GM18873 (cell line): ENCODE results near the gene IFI30.

Experiments used
- ATAC-seq: cut with Tn5 transposase; IDR thresholded peaks from one replicate; pipeline ENCODE4 v1.9.1; 2021; ENCODE audit warnings: mild to moderate bottlenecking, moderate library complexity, moderate number of reproducible peaks; ENCODE audit not compliant: unreplicated experiment, low FRiP score

IFI30 gene

DNA sequence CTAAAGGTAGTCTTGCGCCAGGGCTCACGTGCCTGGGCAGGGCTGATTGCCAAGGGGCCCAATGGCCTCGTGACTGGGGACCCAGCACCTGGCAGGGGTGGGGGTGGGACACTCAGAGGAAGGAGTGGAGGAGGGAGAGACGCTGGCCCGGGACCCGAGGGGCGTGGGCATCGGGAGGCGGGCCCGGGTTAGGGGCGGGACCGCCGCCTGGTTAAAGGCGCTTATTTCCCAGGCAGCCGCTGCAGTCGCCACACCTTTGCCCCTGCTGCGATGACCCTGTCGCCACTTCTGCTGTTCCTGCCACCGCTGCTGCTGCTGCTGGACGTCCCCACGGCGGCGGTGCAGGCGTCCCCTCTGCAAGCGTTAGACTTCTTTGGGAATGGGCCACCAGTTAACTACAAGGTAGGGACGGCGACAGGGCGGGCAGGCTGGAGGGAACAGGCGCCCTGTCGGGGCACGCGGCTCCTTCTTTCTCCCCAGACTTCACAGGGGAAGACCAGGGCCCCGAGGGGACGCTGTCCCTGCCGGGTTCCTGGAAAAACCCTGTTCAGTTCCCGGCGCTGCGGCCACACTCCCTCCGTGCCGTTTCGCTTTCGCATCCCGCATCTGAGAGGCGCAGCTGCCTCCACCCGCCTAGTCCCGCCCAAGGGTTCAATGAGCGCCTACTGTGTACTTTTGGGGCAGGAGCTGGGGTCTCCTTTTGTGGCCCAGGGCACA, at the start of gene IFI30:
IFI30 (plus strand) TSS at position 242 of the 717 bp plus-strand sequence; CDS start at position 271, 29 bp downstream.
- ATAC-seq, result no peak

GRCh38 chr19:18123819-18124218, 49.8 kb upstream of the IFI30 start:
- no peak for ATAC-seq

DNA sequence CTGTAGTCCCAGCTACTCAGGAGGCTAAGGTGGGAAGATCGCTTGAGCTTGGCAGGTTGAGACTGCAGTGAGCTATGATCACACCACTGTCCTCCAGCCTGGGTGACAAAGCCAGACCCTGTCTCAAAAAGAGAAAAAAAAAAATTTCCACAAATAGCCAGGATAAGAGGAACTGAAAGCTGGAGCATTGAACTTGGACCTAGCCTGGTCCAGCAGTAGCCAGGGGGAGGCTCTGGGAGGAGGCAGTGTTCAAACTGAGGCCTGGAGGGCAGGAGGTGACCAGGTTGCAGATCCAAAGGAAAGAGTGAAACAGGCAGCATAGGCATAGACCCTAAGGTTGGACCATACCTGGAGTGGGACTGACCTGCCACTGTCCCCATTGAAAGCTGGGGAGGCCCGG, 47.5 kb upstream of the IFI30 start:
- no peak for ATAC-seq

DNA sequence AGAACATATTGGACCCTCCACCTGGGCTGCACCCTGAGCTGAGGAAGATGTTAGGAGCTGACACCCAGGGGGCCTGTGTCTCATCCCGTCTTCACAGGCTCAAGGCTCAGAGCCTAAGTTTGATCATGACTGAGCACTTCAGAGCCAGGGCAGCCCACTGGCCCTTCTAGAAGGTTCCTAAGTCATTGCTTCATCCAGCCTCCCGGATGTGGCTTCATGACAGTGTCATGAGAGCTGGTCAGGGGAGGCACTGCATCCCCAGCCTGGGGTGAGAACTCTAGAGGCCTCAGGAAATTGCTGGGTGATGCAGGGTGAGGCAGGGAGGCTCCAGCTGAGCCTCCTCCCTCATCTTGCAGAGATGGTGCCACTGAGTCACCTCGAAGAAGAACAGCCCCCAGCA, 45.6 kb upstream of the IFI30 start:
- ATAC-seq, result no peak

DNA sequence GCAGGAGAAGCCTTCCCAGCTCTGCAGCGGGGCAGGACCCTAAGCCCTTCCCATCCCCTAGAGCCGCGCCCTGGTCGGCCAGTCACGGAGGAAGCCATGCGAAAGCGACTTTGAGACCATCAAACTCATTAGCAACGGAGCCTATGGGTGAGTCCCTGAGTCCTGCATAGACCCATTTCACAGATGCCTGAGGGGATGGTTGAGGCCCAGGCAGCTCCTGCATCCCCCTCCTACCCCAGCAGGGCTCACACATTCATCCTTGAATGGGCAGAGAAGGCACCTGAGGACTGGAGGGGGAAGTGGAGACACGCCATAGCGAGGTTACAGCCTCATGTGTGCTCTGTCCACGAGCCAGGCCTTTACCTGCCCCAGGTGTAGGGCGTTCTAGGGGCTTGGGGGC, 44.8 kb upstream of the IFI30 start:
- ATAC-seq, result no peak

DNA sequence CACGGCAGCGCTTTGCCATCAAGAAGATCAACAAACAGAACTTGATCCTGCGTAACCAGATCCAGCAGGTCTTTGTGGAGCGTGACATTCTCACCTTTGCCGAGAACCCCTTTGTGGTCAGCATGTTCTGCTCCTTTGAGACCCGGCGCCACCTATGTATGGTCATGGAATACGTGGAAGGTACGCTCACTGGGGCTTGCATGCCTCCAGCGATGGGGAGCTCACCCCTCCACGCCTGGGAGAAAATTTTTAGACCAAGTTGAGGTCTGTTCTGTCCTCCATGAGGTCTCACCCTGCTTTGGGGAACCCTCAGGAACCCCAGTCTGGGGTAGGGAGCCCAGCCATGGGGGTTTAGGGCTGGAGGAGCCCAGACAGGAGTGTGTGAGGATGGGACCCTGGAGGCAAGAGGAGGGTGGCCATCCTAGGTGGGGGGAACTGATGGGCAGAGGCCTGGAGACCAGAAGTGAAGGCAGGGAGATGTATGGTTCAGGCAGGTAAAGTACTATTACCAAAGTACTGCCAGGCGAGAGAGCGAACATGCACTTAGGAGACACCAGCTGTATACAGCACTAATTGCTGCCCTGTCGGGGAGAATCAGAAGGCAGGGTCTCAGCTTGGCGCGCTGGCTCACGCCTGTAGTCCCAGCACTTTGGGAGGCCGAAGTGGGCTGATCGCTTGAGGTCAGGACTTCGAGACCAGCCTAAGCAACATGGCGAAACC, 42.9 kb upstream of the IFI30 start:
- ATAC-seq, result no peak

DNA sequence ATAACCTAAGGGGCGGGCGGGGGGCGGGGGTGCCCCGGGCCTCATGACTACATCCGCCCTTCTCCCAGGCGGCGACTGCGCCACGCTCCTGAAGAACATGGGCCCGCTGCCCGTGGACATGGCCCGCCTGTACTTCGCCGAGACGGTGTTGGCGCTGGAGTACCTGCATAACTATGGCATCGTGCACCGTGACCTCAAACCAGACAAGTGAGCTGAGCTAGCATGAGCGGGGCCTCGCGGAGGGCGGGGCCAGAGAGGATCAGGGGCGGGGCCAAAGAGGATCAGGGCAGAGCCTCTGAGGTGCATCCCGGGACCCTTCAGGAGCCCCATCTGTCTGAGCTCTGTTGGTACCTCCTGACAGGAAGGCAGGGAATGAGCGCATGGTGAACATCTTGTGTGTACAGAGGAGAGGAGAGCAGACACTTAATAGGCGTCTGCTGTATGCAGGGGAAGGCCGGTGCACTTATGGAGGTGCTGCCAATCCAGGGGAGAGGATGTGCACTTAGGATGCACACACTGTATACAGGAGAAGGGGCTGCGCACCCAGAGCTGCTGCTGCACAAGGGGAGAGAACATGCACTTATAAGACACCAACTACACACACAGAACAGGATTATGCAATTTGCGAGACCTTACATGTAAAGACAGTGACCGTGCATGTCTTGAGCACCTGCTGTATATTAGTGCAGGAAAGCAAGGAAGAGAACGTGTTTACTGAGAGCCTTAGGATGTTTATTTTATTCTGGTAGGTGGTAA, 41.6 kb upstream of the IFI30 start:
- no peak for ATAC-seq

GRCh38 chr19:18135712-18136584, 37.7 kb upstream of the IFI30 start:
- no peak for ATAC-seq

DNA sequence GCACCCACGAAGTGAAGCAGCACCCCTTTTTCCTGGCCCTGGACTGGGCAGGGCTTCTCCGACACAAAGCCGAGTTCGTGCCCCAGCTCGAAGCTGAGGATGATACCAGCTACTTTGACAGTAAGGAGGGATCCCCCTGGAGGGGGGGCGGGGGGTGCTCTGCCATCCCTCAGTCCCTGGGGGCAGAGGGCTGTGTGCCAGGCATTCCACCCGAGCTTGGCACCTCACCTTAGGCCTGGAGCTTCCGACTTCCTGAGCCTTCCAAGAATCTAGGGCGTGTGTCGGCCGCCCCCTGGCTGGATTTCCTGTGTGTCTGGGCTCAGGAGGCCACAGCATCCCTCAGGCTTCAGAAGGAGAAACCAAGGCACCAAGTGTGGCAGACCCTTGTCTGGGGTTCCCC, 36.4 kb upstream of the IFI30 start:
- no peak for ATAC-seq

DNA sequence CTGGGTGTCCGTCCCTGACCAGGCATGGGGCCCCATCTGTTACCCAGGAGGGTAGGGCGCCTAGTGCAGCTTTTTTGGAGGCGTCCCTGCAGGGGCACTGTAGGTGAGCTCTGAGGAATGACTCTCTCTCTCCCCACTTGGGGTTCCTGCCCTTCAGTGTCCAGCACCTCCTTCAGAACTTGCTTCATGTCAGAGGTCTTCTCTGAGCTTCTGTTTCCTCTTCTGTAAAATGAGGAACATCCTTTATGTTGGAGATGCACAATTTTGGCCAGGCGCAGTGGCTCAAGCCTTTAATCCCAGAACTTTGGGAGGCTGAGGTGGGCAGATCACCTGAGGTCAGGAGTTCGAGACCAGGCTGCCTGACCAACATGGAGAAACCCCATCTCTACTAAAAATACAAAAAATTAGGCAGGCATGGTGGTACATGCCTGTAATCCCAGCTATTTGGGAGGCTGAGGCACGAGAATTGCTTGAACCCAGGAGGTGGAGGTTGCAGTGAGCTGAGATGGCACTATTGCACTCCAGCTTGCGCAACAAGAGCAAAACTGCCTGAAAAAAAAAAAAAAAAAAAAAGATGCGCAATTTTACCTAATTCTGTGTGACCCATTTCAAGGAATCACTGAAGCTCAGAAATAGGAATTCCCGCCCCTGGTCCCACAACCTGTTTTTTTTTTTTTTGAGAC, 35.8 kb upstream of the IFI30 start:
- no peak for ATAC-seq

GRCh38 chr19:18140473-18140872, 33.1 kb upstream of the IFI30 start:
- no peak for ATAC-seq

DNA sequence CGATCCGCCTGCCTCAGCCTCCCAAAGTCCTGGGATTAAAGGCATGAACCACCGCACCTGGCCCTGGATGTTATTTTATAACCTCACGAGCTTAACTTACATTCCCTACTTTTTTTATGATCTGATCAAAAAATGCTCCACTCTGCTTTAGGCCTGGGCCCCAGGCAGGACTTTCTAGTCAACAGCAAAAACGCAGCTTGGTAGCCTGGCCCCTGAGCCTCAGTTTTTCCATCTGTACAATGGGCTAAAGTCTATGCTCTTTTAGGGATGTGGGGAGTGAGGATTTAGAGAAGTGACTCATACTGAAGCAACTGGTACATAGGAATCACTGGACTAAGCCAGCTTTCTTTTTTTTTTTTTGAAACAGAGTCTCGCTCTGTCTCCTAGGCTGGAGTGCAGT, 32.6 kb upstream of the IFI30 start:
- ATAC-seq, result no peak

GRCh38 chr19:18143902-18144301, 29.7 kb upstream of the IFI30 start:
- ATAC-seq, result no peak

DNA sequence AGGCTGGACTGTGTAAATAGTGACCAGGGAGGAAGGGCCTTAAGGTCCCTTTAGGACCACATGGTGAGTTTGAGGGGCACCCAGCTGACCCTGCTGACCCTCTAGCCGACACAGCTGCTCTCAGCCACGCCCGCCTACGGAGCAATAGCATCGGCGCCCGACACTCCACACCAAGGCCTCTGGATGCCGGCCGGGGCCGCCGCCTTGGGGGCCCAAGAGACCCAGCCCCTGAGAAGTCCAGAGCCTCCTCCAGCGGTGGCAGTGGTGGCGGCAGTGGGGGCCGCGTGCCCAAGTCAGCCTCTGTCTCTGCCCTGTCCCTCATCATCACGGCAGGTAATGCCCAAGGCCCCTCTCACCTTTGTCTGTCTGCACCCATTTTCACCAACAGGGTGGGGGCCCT, 29.3 kb upstream of the IFI30 start:
- no peak for ATAC-seq

DNA sequence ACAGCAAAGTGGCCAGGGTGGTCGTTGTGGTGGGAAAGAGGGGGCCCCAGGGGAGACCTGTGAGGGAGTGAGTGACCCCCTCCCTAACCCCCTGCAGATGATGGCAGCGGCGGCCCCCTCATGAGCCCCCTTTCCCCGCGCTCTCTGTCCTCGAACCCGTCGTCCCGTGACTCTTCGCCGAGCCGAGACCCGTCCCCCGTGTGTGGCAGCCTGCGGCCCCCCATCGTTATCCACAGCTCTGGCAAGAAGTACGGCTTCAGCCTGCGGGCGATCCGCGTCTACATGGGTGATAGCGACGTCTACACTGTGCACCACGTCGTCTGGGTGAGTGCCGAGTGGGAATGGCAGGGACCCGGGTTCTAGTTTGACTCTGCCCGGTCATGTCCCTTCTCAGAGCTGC, 28.7 kb upstream of the IFI30 start:
- no peak for ATAC-seq

DNA sequence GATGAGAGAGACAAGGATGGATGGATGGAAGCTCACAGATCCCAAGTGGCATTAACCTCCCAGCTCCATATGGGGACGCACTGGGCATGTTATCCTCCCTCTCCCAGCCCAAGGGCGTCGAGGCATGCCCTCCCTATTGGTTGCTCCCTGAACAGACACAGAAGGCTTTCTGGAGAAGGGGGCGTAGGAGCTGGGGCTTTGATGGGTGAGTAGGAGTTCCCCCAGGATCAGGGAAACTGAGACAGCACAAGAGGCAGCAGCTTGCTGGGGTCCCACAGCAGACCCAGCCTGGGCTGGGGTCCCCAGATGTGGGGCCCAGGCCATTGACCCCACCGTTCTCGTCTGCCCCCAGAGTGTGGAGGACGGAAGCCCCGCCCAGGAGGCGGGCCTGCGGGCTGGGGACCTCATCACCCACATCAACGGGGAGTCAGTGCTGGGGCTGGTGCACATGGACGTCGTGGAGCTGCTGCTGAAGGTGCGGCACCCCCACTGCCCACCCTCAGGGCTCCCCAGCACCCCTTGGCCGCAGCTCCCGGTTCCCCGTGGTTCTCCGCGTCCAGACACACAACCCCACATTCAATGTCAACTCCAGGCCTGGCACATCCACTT, 28.1 kb upstream of the IFI30 start:
- ATAC-seq, result no peak

DNA sequence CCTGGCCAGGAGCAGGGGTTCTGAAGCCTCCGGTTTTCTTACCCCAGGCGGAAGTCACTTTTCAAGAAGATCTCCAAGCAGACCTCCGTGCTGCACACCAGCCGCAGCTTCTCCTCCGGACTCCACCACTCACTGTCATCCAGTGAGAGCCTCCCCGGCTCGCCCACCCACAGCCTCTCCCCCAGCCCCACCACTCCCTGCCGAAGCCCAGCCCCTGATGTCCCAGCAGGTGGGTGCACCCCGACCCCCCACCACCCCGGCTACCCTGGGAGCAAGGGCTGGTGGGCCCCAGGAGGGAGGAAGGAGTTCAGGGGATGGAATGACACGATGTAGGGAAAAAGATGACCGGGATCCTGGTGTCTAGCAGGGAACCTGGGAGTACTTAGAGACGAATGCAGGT, 26.2 kb upstream of the IFI30 start:
- ATAC-seq, result no peak

DNA sequence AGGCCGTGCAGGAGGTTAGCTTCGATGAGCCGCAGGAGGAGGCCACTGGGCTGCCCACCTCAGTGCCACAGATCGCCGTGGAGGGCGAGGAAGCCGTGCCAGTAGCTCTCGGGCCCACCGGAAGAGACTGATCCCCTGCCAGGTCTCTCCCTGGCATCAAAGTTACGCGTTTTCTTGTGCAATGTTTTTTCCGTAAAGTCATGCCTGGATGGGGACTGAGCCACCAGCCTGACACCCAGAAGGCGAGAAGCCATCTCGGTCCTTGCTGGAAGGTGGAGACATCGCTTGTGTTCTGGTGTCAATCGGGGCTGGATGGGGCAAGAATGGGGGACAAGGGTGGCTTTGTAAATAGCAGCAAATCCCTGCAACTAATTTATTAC, 24.0 kb upstream of the IFI30 start:
- no peak for ATAC-seq

DNA sequence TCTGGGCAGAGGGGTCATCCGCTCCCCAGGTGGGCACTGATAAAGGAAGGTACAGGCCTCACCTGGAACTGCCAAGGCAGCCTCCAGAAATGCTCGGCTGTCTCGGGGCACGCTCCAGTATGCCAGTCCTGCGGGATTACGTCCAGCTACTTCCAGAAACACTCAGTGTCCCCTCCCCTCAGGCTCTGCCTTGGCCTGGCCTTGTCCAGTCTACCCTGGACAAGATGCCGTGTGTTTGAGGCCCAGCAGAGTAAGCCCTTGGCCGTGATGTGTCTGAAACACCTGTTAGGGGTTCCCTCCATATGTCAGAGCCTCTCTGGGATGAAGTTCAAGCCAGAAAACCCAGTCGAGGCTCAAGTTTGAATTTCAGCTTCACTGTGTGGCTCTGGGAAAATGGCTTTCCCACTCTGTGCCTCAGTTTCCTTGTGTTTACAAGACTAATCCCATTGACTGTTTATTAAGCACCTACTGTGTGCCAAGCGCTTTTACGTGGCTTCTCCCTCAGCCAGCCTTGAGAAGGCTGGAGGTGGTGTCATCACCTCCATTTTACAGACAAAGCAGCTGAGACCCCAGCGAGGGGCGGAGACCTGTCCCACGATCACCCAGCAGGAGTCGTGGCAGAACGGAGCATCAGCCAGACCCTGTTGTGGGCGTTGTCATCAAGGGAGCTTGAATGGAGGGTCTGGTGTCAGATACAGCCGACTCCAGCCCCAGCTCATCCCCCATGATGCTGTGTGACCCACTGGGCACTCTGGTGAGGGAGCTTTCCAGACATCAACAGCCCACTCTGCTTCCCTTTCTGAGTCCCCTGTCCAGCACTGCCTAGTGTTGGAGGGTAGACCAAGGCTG, 22.6 kb upstream of the IFI30 start:
- no peak for ATAC-seq
